Right ventricle myocardium superior (tissue), 1 donor: ENCODE measurements around the gene SYCE3. TPM values are rescaled to one million over a fixed set of nuclear protein-coding genes. Genes with fewer than 3 reads are reported as not detected.
A peak's percentile ranks its signal among the peaks of the same experiment; 100 is the strongest.
"Not testable (repeated sequence)": the region's sequence is repeated elsewhere in the genome, so short reads cannot be mapped to it uniquely, and the experiment has no call there.

ENCODE experiments used
- ATAC-seq: fragments of 200-7000 bp; cut with Tn5 transposase; one replicate; pipeline ENCODE4 v1.9.1; 2020; ENCODE audit warnings: mild to moderate bottlenecking; ENCODE audit not compliant: poor library complexity
- DNase-seq: peaks from one replicate; pipeline ENCODE4 v3.0.0-alpha.2; 2020
- intact Hi-C: fragments of 100-400 bp; cut with DNase I; formaldehyde crosslinking; loops from one replicate; pipeline ENCODE4 v1.11.2; 2022
- total RNA-seq: library from RNA; stranded (reverse); fragmentation: NEBNext Ultra II Directional; extraction: Animal tissue kit (Norgen Biotek cat#: 25700); gene quantifications from one replicate; pipeline ENCODE4 v1.2.1, GENCODE V29; 2021
- donor health status: DM: no; HTN: yes; CAD: no; lungs with severe emphysema.

Gene SYCE3
- total RNA-seq, 1 donor from 2014 or later = not detected

- ATAC-seq (no peak), DNase-seq (no peak)
- intact Hi-C loops = no loop called here
Observed at GRCh38 chr22:50542416-50542927, 20.2 kb downstream of the SYCE3 start.

GRCh38 chr22:50541667-50542026 lies 21.1 kb downstream of the SYCE3 start:
- DNase-seq (peak; percentile 70), ATAC-seq (peak; percentile 7)
- intact Hi-C loops = not testable (repeated sequence)

GRCh38 chr22:50540381-50540780 lies 22.3 kb downstream of the SYCE3 start:
- DNase-seq (peak; percentile 26), ATAC-seq (no peak)
- intact Hi-C loops = no loop called here

- ATAC-seq (no peak), DNase-seq (peak; percentile 39)
- intact Hi-C loops = no loop called here
Observed at GRCh38 chr22:50537765-50538164, 25.0 kb downstream of the SYCE3 start.

- intact Hi-C loops = no loop called here
- ATAC-seq = no peak
- DNase-seq = no peak
Observed at GRCh38 chr22:50536226-50536625, 26.5 kb downstream of the SYCE3 start.

GRCh38 chr22:50535113-50535512 lies 27.6 kb downstream of the SYCE3 start:
- DNase-seq (peak; percentile 17), ATAC-seq (no peak)

GRCh38 chr22:50533856-50534711 lies 28.6 kb downstream of the SYCE3 start:
- intact Hi-C loops, ATAC-seq: not testable (repeated sequence)
- DNase-seq = peak; percentile 66

More at GRCh38 chr22:50535113-50535512, 27.6 kb downstream of the SYCE3 start:
- intact Hi-C loops = no loop called here

GRCh38 chr22:50532824-50533796 lies 29.6 kb downstream of the SYCE3 start:
- intact Hi-C loops = no loop called here
- DNase-seq (peak; percentile 45), ATAC-seq (no peak)

GRCh38 chr22:50531962-50532674 lies 30.6 kb downstream of the SYCE3 start:
- peak; percentile 59 for ATAC-seq
- intact Hi-C loops = no loop called here
- peak; percentile 93 for DNase-seq

- peak; percentile 82 for DNase-seq
- ATAC-seq = peak; percentile 25
- intact Hi-C loops = no loop called here
Observed at GRCh38 chr22:50531546-50531961, 31.2 kb downstream of the SYCE3 start.

- peak; percentile 56 for ATAC-seq
- peak; percentile 94 for DNase-seq
- intact Hi-C loops = no loop called here
Observed at GRCh38 chr22:50530877-50531545, 31.7 kb downstream of the SYCE3 start.

GRCh38 chr22:50530580-50530876 lies 32.2 kb downstream of the SYCE3 start:
- intact Hi-C loops = no loop called here
- DNase-seq (no peak), ATAC-seq (no peak)

GRCh38 chr22:50529897-50530579 lies 32.7 kb downstream of the SYCE3 start, which contains the start of gene TYMP:
TYMP (minus strand) TSS chr22:50530012; CDS start chr22:50529709, 303 bp downstream.
- intact Hi-C loops = no loop called here
- ATAC-seq (peak; percentile 46), DNase-seq (peak; percentile 93)

- intact Hi-C loops = no loop called here
- no peak for ATAC-seq
- no peak for DNase-seq
Observed at GRCh38 chr22:50529416-50529896, 33.3 kb downstream of the SYCE3 start.

GRCh38 chr22:50528682-50529415 lies 33.9 kb downstream of the SYCE3 start:
- DNase-seq = no peak
- no peak for ATAC-seq
- intact Hi-C loops = no loop called here

GRCh38 chr22:50527921-50528681 lies 34.6 kb downstream of the SYCE3 start:
- no peak for DNase-seq
- no peak for ATAC-seq
- intact Hi-C loops = no loop called here
